GM10266 (cell line): Measurements from ENCODE around the gene DRAXIN.

Experiments
- DNase-seq: peaks from one replicate; pipeline ENCODE4 v3.0.0; 2012; ENCODE audit errors: extremely low spot score
- TF ChIP-seq, protein P1 (sequence below): IDR thresholded peaks from 2 replicates; pipeline ENCODE4 v1.5.1; 2012; ENCODE audit warnings: mild to moderate bottlenecking, low read depth; ENCODE audit not compliant: control insufficient read depth, insufficient read depth; ENCODE audit errors: missing control alignments

The DRAXIN gene

GRCh38 chr1:11671544-11672286 lies 19.8 kb upstream of the DRAXIN start:
- no peak for DNase-seq
- TF ChIP-seq, protein P1, sequence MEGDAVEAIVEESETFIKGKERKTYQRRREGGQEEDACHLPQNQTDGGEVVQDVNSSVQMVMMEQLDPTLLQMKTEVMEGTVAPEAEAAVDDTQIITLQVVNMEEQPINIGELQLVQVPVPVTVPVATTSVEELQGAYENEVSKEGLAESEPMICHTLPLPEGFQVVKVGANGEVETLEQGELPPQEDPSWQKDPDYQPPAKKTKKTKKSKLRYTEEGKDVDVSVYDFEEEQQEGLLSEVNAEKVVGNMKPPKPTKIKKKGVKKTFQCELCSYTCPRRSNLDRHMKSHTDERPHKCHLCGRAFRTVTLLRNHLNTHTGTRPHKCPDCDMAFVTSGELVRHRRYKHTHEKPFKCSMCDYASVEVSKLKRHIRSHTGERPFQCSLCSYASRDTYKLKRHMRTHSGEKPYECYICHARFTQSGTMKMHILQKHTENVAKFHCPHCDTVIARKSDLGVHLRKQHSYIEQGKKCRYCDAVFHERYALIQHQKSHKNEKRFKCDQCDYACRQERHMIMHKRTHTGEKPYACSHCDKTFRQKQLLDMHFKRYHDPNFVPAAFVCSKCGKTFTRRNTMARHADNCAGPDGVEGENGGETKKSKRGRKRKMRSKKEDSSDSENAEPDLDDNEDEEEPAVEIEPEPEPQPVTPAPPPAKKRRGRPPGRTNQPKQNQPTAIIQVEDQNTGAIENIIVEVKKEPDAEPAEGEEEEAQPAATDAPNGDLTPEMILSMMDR, result no peak

DNA sequence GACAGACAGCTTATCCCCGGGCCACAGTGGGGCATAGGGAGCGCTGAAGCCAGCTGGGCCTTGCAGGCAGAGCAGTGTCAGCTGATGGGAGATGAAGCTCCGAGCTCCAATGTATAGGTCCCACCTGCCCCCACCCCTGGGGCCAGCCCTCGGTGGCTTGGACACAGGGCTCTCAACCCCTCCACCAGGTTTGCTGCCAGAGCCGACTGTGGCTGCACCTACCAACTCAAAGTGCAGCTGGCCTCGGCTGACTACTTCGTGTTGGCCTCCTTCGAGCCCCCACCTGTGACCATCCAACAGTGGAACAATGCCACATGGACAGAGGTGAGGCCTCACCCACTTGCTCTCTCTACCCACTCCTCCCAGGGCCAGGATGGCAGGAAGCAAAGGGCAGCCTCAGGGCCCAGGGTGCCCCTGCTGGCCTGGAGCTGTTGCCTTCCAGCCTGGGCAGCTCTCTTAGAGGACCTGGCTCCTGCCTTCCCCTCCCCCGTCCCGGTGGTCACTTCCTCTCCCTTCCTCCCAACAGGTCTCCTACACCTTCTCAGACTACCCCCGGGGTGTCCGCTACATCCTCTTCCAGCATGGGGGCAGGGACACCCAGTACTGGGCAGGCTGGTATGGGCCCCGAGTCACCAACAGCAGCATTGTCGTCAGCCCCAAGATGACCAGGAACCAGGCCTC lies 18.3 kb upstream of the DRAXIN start:
- TF ChIP-seq, protein P1, result no peak

GRCh38 chr1:11674488-11674887 lies 17.0 kb upstream of the DRAXIN start:
- TF ChIP-seq, protein P1, result no peak
- DNase-seq, result no peak

More for the DNA sequence above, 18.3 kb upstream of the DRAXIN start:
- no peak for DNase-seq

DNA sequence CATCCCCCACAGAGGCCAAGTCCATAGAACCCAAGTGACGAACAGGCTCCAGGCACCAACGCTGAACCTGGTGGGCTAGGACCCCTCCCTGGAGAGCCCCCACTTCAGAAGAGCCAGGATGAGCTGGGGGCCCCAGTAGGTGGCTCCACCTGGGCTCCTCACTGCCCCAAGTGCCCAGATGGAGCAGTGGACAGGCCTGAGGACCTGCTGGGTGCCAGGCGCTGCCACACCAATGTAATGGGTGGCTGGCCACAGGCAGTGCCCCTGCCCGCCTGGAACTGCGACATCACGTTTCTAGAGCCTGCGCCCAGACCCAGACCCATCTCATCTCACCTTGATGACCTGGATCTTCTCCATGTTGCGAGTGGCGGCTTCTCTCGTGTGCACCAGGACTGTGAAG lies 16.2 kb upstream of the DRAXIN start:
- TF ChIP-seq, protein P1, result no peak
- DNase-seq, result no peak

DNA sequence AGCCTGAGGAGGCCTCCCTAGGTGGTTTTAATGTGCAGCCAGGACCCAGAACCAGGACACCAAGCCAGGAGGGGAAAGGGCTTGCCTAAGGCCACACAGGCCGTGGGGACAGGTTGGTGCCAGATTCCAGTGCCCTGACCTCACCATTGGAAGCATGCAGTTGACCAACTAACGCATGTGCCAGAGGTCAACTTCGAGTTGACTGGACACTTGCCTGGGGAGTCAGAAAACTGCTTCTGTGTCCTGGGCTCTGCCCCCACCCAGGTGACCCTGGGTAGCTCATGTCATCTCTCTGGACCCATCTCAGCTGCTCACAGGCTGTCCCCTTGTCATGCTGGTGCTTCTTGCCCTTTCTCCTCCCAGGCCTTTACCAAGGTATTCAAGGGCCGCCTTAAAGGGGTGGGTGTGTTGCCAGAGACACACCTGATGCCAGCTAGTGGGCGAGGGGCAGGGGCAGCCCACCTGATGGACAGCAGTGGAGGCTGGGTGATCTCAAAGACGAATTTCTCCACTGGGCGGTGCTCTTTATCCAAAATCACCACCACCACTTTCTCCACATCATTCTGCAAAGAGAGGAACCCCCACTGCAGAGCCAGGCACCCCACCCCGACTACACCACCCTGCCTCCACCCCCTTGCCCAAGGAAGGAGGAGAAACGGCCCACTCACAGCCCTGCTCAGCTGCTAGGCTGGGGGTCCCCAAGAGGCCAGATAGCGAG lies 15.0 kb upstream of the DRAXIN start:
- TF ChIP-seq, protein P1, result no peak
- DNase-seq, result no peak

GRCh38 chr1:11678442-11678841 lies 13.1 kb upstream of the DRAXIN start:
- DNase-seq, result no peak

More at GRCh38 chr1:11678442-11678841, 13.1 kb upstream of the DRAXIN start:
- TF ChIP-seq, protein P1, result no peak
